ENCODE measurements around the gene TRHDE. TPM values are rescaled to one million over a fixed set of nuclear protein-coding genes. Genes with fewer than 3 reads are reported as not detected.

Gene TRHDE
- total and polyA plus RNA-seq, 2 of the 13 experiments (the other 11 are each of a cell fraction or from before 2014, with no cell fraction given): not detected

DNA sequence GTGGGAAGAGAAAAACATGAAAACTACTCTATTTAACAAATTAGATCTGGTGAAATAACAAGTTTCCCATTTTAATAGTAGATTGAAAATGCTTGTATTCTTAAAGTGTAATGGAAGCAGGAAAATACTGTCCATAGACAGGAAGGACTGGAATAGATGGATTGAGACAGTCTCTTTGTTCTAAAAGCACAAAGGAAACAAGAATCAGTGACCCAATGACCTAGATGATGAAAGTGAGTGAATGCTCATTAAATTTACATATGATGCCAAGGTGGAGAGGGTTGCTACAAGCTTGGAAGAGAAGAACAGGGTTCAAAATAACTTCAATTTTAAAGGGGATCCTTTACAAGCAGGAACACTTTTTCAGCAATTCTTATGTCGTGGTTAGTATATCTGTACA is 233.1 kb downstream of the TRHDE start:
- CTCF ChIA-PET (ENCODE audit: low intra/inter-chr PET ratio, low total read pairs): no interaction called here

More for the DNA sequence above, 233.1 kb downstream of the TRHDE start:
- DNase-seq (ENCODE audit: low spot score) (no peak), ATAC-seq (no peak), FAIRE-seq (no peak)
- Histone ChIP-seq H3K27ac (ENCODE audit: extremely low read length, insufficient read depth, low read length) (no peak overlapping the region), H3K36me3 (replicated peaks in 1 of 2; ENCODE audit: control insufficient read depth in 1 of 2, insufficient read depth in 2 of 2, low read length in 2 of 2) (no peaks in the 10 kb centered on the region), H2AFZ (ENCODE audit: low read length) (no peak overlapping the region), H3K4me1 (ENCODE audit: insufficient read depth, low read length) (no peaks in the 10 kb centered on the region), H4K20me1 (ENCODE audit: insufficient read depth, low read length) (no peaks in the 10 kb centered on the region), H3K9me3 (ENCODE audit: low read length) (no peaks in the 10 kb centered on the region), H3K9ac (ENCODE audit: insufficient read depth, low read depth, low read length) (no peak overlapping the region), H3K4me3 (replicated peaks in 1 of 3; ENCODE audit: insufficient read depth in 1 of 3, low read depth in 2 of 3, low read length in 3 of 3) (no peak overlapping the region), H3K4me2 (ENCODE audit: low read depth, low read length) (no peak overlapping the region), H3K79me2 (ENCODE audit: insufficient read depth, low read length) (no peaks in the 10 kb centered on the region), H3K27me3 (ENCODE audit: control insufficient read depth in 1 of 2, insufficient read depth in 2 of 2, low read length in 2 of 2) (no peaks in the 10 kb centered on the region)
- no TSS peak for BruUV-seq (replicated peaks)
- intact Hi-C loops (cut with micrococcal nuclease; ENCODE audit: unreplicated experiment): no loop called here
- TF ChIP-seq, protein P1, sequence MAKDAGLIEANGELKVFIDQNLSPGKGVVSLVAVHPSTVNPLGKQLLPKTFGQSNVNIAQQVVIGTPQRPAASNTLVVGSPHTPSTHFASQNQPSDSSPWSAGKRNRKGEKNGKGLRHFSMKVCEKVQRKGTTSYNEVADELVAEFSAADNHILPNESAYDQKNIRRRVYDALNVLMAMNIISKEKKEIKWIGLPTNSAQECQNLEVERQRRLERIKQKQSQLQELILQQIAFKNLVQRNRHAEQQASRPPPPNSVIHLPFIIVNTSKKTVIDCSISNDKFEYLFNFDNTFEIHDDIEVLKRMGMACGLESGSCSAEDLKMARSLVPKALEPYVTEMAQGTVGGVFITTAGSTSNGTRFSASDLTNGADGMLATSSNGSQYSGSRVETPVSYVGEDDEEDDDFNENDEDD (CRISPR knock-in tag; IDR thresholded peaks at IDR 0.05; ENCODE audit: borderline replicate concordance): no peak
- TF ChIP-seq, protein P2, sequence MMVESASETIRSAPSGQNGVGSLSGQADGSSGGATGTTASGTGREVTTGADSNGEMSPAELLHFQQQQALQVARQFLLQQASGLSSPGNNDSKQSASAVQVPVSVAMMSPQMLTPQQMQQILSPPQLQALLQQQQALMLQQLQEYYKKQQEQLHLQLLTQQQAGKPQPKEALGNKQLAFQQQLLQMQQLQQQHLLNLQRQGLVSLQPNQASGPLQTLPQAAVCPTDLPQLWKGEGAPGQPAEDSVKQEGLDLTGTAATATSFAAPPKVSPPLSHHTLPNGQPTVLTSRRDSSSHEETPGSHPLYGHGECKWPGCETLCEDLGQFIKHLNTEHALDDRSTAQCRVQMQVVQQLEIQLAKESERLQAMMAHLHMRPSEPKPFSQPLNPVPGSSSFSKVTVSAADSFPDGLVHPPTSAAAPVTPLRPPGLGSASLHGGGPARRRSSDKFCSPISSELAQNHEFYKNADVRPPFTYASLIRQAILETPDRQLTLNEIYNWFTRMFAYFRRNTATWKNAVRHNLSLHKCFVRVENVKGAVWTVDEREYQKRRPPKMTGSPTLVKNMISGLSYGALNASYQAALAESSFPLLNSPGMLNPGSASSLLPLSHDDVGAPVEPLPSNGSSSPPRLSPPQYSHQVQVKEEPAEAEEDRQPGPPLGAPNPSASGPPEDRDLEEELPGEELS (CRISPR knock-in tag; IDR thresholded peaks at IDR 0.05): no peak
- TF ChIP-seq SSRP1 (CRISPR knock-in tag; IDR thresholded peaks at IDR 0.05) (no peak), RBFOX2 (IDR thresholded peaks at IDR 0.05; ENCODE audit: low read depth, low read length) (no peak), MBD4 (IDR thresholded peaks at IDR 0.05; ENCODE audit: borderline replicate concordance, low read length) (no peak), CREB3 (CRISPR knock-in tag; IDR thresholded peaks at IDR 0.05) (no peak), ZNF558 (CRISPR knock-in tag; IDR thresholded peaks at IDR 0.05; ENCODE audit: borderline replicate concordance) (no peak), TOE1 (CRISPR knock-in tag; IDR thresholded peaks at IDR 0.05) (no peak), ZSCAN30 (CRISPR knock-in tag; IDR thresholded peaks at IDR 0.05) (no peak)
- in situ Hi-C loops (cut with HindIII; ENCODE audit: extremely low pct_ligation_motif_present, low pct_unique_long_range_greater_than_20kb): no loop called here
- WGBS (ENCODE audit: low lambda C conversion rate): 6% methylated on average over 1 of the region's 1 CpG
- POLR2A ChIA-PET: no interaction called here
